GM12878 (cell line): ENCODE results near the gene ATP1B1. TPM values are rescaled to one million over a fixed set of nuclear protein-coding genes. Genes with fewer than 3 reads are reported as not detected.
A peak's percentile ranks its signal among the peaks of the same experiment; 100 is the strongest.

Experiments used
- CHD1 ChIP-seq: IDR thresholded peaks from 2 replicates; pipeline ENCODE4 v1.6.1; 2012; ENCODE audit warnings: low read depth, low read length, improper control_type of control experiment
- ESRRA ChIP-seq: IDR thresholded peaks from 2 replicates; pipeline ENCODE4 v1.6.1; 2012; ENCODE audit warnings: mild to moderate bottlenecking, low read length, improper control_type of control experiment
- HDAC6 ChIP-seq: fragments of 200-600 bp; sonication (generic); IDR thresholded peaks from one replicate; pipeline ENCODE4 v1.8.0; 2017; ENCODE audit warnings: antibody characterized with exemption; ENCODE audit not compliant: unreplicated experiment
- MLLT1 ChIP-seq: fragments of 450-650 bp; IDR thresholded peaks from 2 replicates; pipeline ENCODE4 v1.6.1; 2016; ENCODE audit warnings: mild to moderate bottlenecking
- MTA3 ChIP-seq: IDR thresholded peaks from 2 replicates; pipeline ENCODE4 v1.6.1; 2012; ENCODE audit warnings: low read length, inconsistent platforms, borderline replicate concordance
- MXI1 ChIP-seq: fragments of 150-350 bp; IDR thresholded peaks from 2 replicates; pipeline ENCODE4 v1.6.1; 2011; ENCODE audit warnings: low read depth, mild to moderate bottlenecking, inconsistent platforms, low read length, improper control_type of control experiment
- RAD51 ChIP-seq: fragments of 450-650 bp; IDR thresholded peaks from 2 replicates; pipeline ENCODE4 v1.6.1; 2016; ENCODE audit warnings: moderate library complexity, mild to moderate bottlenecking, inconsistent platforms
- RBBP5 ChIP-seq: fragments of 200-600 bp; sonication (generic); conservative IDR thresholded peaks from 2 replicates; pipeline ENCODE4 v1.6.1; 2016
- SKIL ChIP-seq: fragments of 450-650 bp; IDR thresholded peaks from 2 replicates; pipeline ENCODE4 v1.6.1; 2017; ENCODE audit warnings: mild to moderate bottlenecking, low read depth, inconsistent platforms; ENCODE audit not compliant: poor library complexity, severe bottlenecking
- SMAD1 ChIP-seq: fragments of 450-650 bp; IDR thresholded peaks from 2 replicates; pipeline ENCODE4 v1.6.1; 2018; ENCODE audit warnings: mild to moderate bottlenecking, low read depth; ENCODE audit not compliant: partially characterized antibody
- SMC3 ChIP-seq: IDR thresholded peaks from 2 replicates; pipeline ENCODE4 v1.6.1; 2011; ENCODE audit warnings: low read length, improper control_type of control experiment, borderline replicate concordance
- TARDBP ChIP-seq: IDR thresholded peaks from 2 replicates; pipeline ENCODE4 v1.6.1; 2016; ENCODE audit warnings: borderline replicate concordance
- ZBTB33 ChIP-seq: fragments of 450-650 bp; IDR thresholded peaks from 2 replicates; pipeline ENCODE4 v1.6.1; 2017; ENCODE audit warnings: mild to moderate bottlenecking
- ZBTB40 ChIP-seq: fragments of 450-650 bp; IDR thresholded peaks from 2 replicates; pipeline ENCODE4 v1.6.1; 2016; ENCODE audit warnings: mild to moderate bottlenecking, moderate library complexity, borderline replicate concordance
- ZNF592 ChIP-seq: fragments of 450-650 bp; IDR thresholded peaks from 2 replicates; pipeline ENCODE4 v1.6.1; 2017; ENCODE audit warnings: mild to moderate bottlenecking, moderate library complexity
- polyA plus RNA-seq, 11 experiments: library from polyadenylated mRNA; depleted of rRNA in 4 of 11; unstranded in 6 of 11; stranded (reverse) in 5 of 11; fragments of >200 nt; fragmentation: Nextera tagmentation in 4 of 11; fragmentation: Illumina TruSeq in 1 of 11; extraction: Ambion mirVana in 4 of 11; extraction: Trizol in 1 of 11; gene quantifications; 1 replicate in 1 of 11; 2 replicates in 10 of 11; pipeline versions ENCODE4 v1.2.1 to v1.2.3, GENCODE V29; 2011 to 2016; ENCODE audit warnings: inconsistent platforms in 2 of 11, missing spikeins in 2 of 11, low read depth in 1 of 11
- total RNA-seq, 4 experiments: library from RNA; depleted of rRNA in 3 of 4; stranded (reverse); fragments of >200 nt in 3 of 4; fragmentation: Illumina TruSeq in 1 of 4; extraction: Trizol in 1 of 4; gene quantifications; 2 replicates each; pipeline versions ENCODE4 v1.2.1 to v1.2.3, GENCODE V29; 2013 to 2021

ATP1B1 gene
- total and polyA plus RNA-seq, 10 of the 15 experiments (the other 5 are each of a cell fraction or from before 2014, with no cell fraction given) = 0.84 to 14.0 (median 1.4) TPM

- TF ChIP-seq ZBTB40 = no peak
- no peak for TF ChIP-seq ZNF592
- TF ChIP-seq SMAD1 = no peak
- TF ChIP-seq RAD51 = no peak
- TF ChIP-seq ESRRA = no peak
- TF ChIP-seq ZBTB33 = no peak
- TF ChIP-seq SMC3 = peak; percentile 42; the same call in 1 of the 2 replicates
- no peak for TF ChIP-seq MTA3
- no peak for TF ChIP-seq TARDBP
- no peak for TF ChIP-seq SKIL
- TF ChIP-seq HDAC6 = no peak
- TF ChIP-seq MLLT1 = no peak
- no peak for TF ChIP-seq CHD1
- 0 out of 2 replicates have a peak, but pooled peaks have one; percentile 33 for TF ChIP-seq MXI1
- no peak for TF ChIP-seq RBBP5
Observed at GRCh38 chr1:169108863-169109560, 2.5 kb downstream of the ATP1B1 start (continued).
